Gastroesophageal sphincter (tissue), 4 donors: ENCODE results near the gene UPK2. TPM values are rescaled to one million over a fixed set of nuclear protein-coding genes. Genes with fewer than 3 reads are reported as not detected.

Experiments
- ATAC-seq: fragments of 150-250 bp; one replicate; pipeline ENCODE4 v1.9.1; 2016; ENCODE audit warnings: mild to moderate bottlenecking, moderate library complexity
- H3K27ac ChIP-seq, 4 donors: fragments of 200-600 bp; sonication (generic) in 3 of 4; 1 replicate in 3 of 4; 2 replicates in 1 of 4; pipeline ENCODE4 v1.5.1; 2016 to 2019
- H3K27me3 ChIP-seq: fragments of 200-600 bp; sonication (generic); one replicate; pipeline ENCODE4 v1.5.1; 2019
- H3K36me3 ChIP-seq, 2 donors: fragments of 200-600 bp; sonication (generic); one replicate each; pipeline ENCODE4 v1.5.1; 2019; ENCODE audit warnings: control low read depth in 1 of 2
- H3K4me1 ChIP-seq, 3 donors: fragments of 200-600 bp; sonication (generic); 1 replicate in 2 of 3; 2 replicates in 1 of 3; pipeline ENCODE4 v1.5.1; 2016 to 2019; ENCODE audit warnings: control low read depth in 2 of 3
- H3K4me3 ChIP-seq, 2 donors: fragments of 200-600 bp; sonication (generic); one replicate each; pipeline ENCODE4 v1.5.1; 2019; ENCODE audit warnings: mild to moderate bottlenecking in 1 of 2, moderate library complexity in 1 of 2
- H3K9me3 ChIP-seq, 3 donors: fragments of 200-600 bp; sonication (generic); one replicate each; pipeline ENCODE4 v1.5.1; 2017 to 2019; ENCODE audit warnings: control low read depth in 2 of 3
- CTCF ChIP-seq, 4 experiments: fragments of 200-600 bp in 2 of 4; fragments of 450-650 bp in 2 of 4; sonication (generic) in 1 of 4; IDR thresholded peaks; one replicate each; pipeline ENCODE4 v1.5.1; 2017 to 2019; ENCODE audit warnings: antibody characterized with exemption in 4 of 4, mild to moderate bottlenecking in 2 of 4, moderate library complexity in 2 of 4
- EP300 ChIP-seq: sonication (generic); formaldehyde crosslinking; IDR thresholded peaks from one replicate; pipeline ENCODE4 v1.6.1; 2017; ENCODE audit warnings: antibody characterized with exemption, mild to moderate bottlenecking
- POLR2A ChIP-seq, 2 donors: fragments of 450-650 bp; IDR thresholded peaks; one replicate each; pipeline ENCODE4 v1.6.1; 2017; ENCODE audit warnings: antibody characterized with exemption in 2 of 2, mild to moderate bottlenecking in 2 of 2, moderate library complexity in 1 of 2
- POLR2AphosphoS5 ChIP-seq: sonication (generic); formaldehyde crosslinking; IDR thresholded peaks from one replicate; pipeline ENCODE4 v1.6.1; 2017; ENCODE audit warnings: antibody characterized with exemption
- WGBS, 2 donors: methylation state at CpG; one replicate each; pipeline ENCODE4 v1.1.5; 2018; ENCODE audit warnings: low coverage in 1 of 2; 5-methylcytosine and 5-hydroxymethylcytosine counted together
- total RNA-seq, 4 donors: library from RNA; depleted of rRNA; stranded (reverse); fragments of >200 nt; gene quantifications; one replicate each; pipeline ENCODE4 v1.1.0, GENCODE V29; 2016

UPK2 gene
- total RNA-seq, 4 donors from 2014 or later = not detected

- no peak overlapping the region for H3K4me3 ChIP-seq
- TF ChIP-seq POLR2AphosphoS5 = no peak
- H3K27ac ChIP-seq = no peak overlapping the region
- no peak for ATAC-seq
- no peaks in the 10 kb centered on the region for H3K27me3 ChIP-seq
- no peaks in the 10 kb centered on the region for H3K9me3 ChIP-seq
- no peaks in the 10 kb centered on the region for H3K36me3 ChIP-seq
- H3K4me1 ChIP-seq = peaks cover 0 to 58% (median 13%) of the 10 kb centered on the region in 3 donors
Measured at GRCh38 chr11:118931571-118931970, 24.5 kb upstream of the UPK2 start.

- 0 to 5% methylated on average over 3 to 4 of the region's 4 CpGs for WGBS, 2 donors
- H3K36me3 ChIP-seq = no peaks in the 10 kb centered on the region
- H3K4me1 ChIP-seq = peaks cover 0 to 39% (median 4%) of the 10 kb centered on the region in 3 donors
- no peak for ATAC-seq
- H3K4me3 ChIP-seq = no peak overlapping the region
- H3K9me3 ChIP-seq = no peaks in the 10 kb centered on the region
- peak overlapping the region; percentile 32 to 75 (median 58) for H3K27ac ChIP-seq
- TF ChIP-seq CTCF (IDR thresholded peaks at IDR 0.05) (no peak), POLR2AphosphoS5 (no peak), EP300 (no peak), POLR2A (IDR thresholded peaks at IDR 0.05) (no peak)
- H3K27me3 ChIP-seq = no peaks in the 10 kb centered on the region
Measured at GRCh38 chr11:118933486-118933885, 22.6 kb upstream of the UPK2 start.

- H3K9me3 ChIP-seq = no peaks in the 10 kb centered on the region
- no peak for TF ChIP-seq POLR2AphosphoS5
- TF ChIP-seq POLR2A (IDR thresholded peaks at IDR 0.05) = no peak
- no peak for TF ChIP-seq CTCF (IDR thresholded peaks at IDR 0.05)
- no peak for TF ChIP-seq EP300
- H3K4me3 ChIP-seq = no peak overlapping the region
- H3K27ac ChIP-seq = no peak overlapping the region
- no peak for ATAC-seq
- H3K4me1 ChIP-seq = peaks cover 0 to 24% (median 0%) of the 10 kb centered on the region in 3 donors
- 87 to 89% methylated on average over 7 to 8 of the region's 8 CpGs for WGBS, 2 donors
- no peaks in the 10 kb centered on the region for H3K36me3 ChIP-seq
- no peaks in the 10 kb centered on the region for H3K27me3 ChIP-seq
Measured at GRCh38 chr11:118935376-118935775, 20.7 kb upstream of the UPK2 start.

GRCh38 chr11:118938491-118939403, 17.4 kb upstream of the UPK2 start:
- Histone ChIP-seq H3K4me1 (peaks cover 0 to 6% (median 0%) of the 10 kb centered on the region in 3 donors), H3K27me3 (no peaks in the 10 kb centered on the region), H3K27ac (no peak overlapping the region), H3K36me3 (no peaks in the 10 kb centered on the region), H3K9me3 (no peaks in the 10 kb centered on the region), H3K4me3 (no peak overlapping the region)
- no peak for TF ChIP-seq EP300
- 70 to 88% methylated on average over 3 to 6 of the region's 11 CpGs for WGBS, 2 donors
- no peak for ATAC-seq

- ATAC-seq = no peak
- no peak for TF ChIP-seq POLR2AphosphoS5
- TF ChIP-seq EP300 = no peak
- no peak for TF ChIP-seq POLR2A (IDR thresholded peaks at IDR 0.05)
- no peak for TF ChIP-seq CTCF (IDR thresholded peaks at IDR 0.05)
- no peaks in the 10 kb centered on the region for H3K36me3 ChIP-seq
- H3K27me3 ChIP-seq = peaks cover 4% of the 10 kb centered on the region
- H3K9me3 ChIP-seq = no peaks in the 10 kb centered on the region
- H3K27ac ChIP-seq = no peak overlapping the region
- WGBS, 2 donors = 62 to 88% methylated on average over 6 of the region's 8 CpGs
- H3K4me3 ChIP-seq = no peak overlapping the region
- H3K4me1 ChIP-seq = no peaks in the 10 kb centered on the region
Measured at GRCh38 chr11:118939404-118939915, 16.6 kb upstream of the UPK2 start.
